GM12878 (cell line): ENCODE results near the gene RNU6-1. TPM values are rescaled to one million over a fixed set of nuclear protein-coding genes. Genes with fewer than 3 reads are reported as not detected.

Experiments
- ATAC-seq: fragments of 200-7000 bp; cut with Tn5 transposase; 3 replicates; pipeline ENCODE4 v1.9.1; 2020; ENCODE audit warnings: mild to moderate bottlenecking, moderate library complexity
- BruUV-seq: library from RNA; stranded (reverse); fragments of 400-500 nt; replicated peaks from 2 replicates; lab custom pipeline; 2021; lab: Mats Ljungman, UMichigan
- CTCF ChIA-PET: fragments of 300-600 bp; sonication (Branson Sonifier 250); formaldehyde crosslinking; extraction: SDS; loops from one replicate; lab custom pipeline; 2021; ENCODE audit warnings: inconsistent platforms; lab: Yijun Ruan, JAX
- POLR2A ChIA-PET: fragments of 350-600 bp; formaldehyde crosslinking; extraction: SDS; loops from one replicate; lab custom pipeline; 2021; ENCODE audit warnings: inconsistent platforms; lab: Charles Lee
- RAD21 ChIA-PET: fragments of 300-600 bp; sonication (Branson Sonifier 250); formaldehyde crosslinking; loops from one replicate; lab custom pipeline; 2023; ENCODE audit warnings: antibody characterized with exemption; ENCODE audit not compliant: unreplicated experiment; lab: Charles Lee
- SMC1A ChIA-PET: fragments of 300-600 bp; sonication (Branson Sonifier 250); formaldehyde crosslinking; loops from one replicate; lab custom pipeline; 2023; ENCODE audit not compliant: unreplicated experiment, uncharacterized antibody; lab: Charles Lee
- DNase-seq: peaks from one replicate; pipeline ENCODE4 v3.0.0-alpha.2; 2011; ENCODE audit warnings: low read depth, low spot score
- FAIRE-seq: peaks from 3 replicates; lab custom pipeline; 2011; peaks lifted over from hg19 to GRCh38; lab: Jason Lieb, UNC
- H2AFZ ChIP-seq: 2 replicates; pipeline ENCODE4 v1.6.0; 2011; ENCODE audit warnings: low read depth, low read length, control low read depth; ENCODE audit not compliant: control insufficient read depth
- H3K27ac ChIP-seq: 2 replicates; pipeline ENCODE4 v1.5.1; 2011; ENCODE audit warnings: control low read depth; ENCODE audit not compliant: control insufficient read depth, insufficient read depth
- H3K27me3 ChIP-seq, 2 experiments: replicated peaks in 1 of 2; 2 replicates each; pipeline versions ENCODE4 v1.6.0 to v1.6.1; 2011; ENCODE audit warnings: low read length in 1 of 2; ENCODE audit not compliant: control insufficient read depth in 2 of 2, insufficient read depth in 2 of 2
- H3K36me3 ChIP-seq, 2 experiments: 2 replicates each; pipeline ENCODE4 v1.5.1; 2011; ENCODE audit warnings: low read length in 1 of 2; ENCODE audit not compliant: control insufficient read depth in 2 of 2, insufficient read depth in 2 of 2
- H3K4me1 ChIP-seq: 2 replicates; pipeline ENCODE4 v1.6.1; 2011; ENCODE audit warnings: mild to moderate bottlenecking, low read length, moderate library complexity, mixed read lengths; ENCODE audit not compliant: control insufficient read depth, insufficient read depth
- H3K4me2 ChIP-seq: 2 replicates; pipeline ENCODE4 v1.6.0; 2011; ENCODE audit warnings: control low read depth; ENCODE audit not compliant: control insufficient read depth, insufficient read depth
- H3K4me3 ChIP-seq: fragments of 200-600 bp; sonication (generic); 2 replicates; pipeline ENCODE4 v1.5.1; 2016
- H3K79me2 ChIP-seq: 2 replicates; pipeline ENCODE4 v1.6.0; 2011; ENCODE audit warnings: low read length; ENCODE audit not compliant: control insufficient read depth, insufficient read depth
- H3K9ac ChIP-seq: 2 replicates; pipeline ENCODE4 v1.8.0; 2011; ENCODE audit warnings: low read length, control low read depth, mixed read lengths; ENCODE audit not compliant: control insufficient read depth, insufficient read depth
- H3K9me3 ChIP-seq: replicated peaks from 3 replicates; pipeline ENCODE4 v1.5.1; 2011; ENCODE audit warnings: mild to moderate bottlenecking, low read length; ENCODE audit not compliant: control insufficient read depth, insufficient read depth
- H4K20me1 ChIP-seq: 2 replicates; pipeline ENCODE4 v1.6.0; 2011; ENCODE audit not compliant: control insufficient read depth, insufficient read depth
- BACH1 ChIP-seq: fragments of 450-650 bp; IDR thresholded peaks from 2 replicates; pipeline ENCODE4 v1.6.1; 2017; ENCODE audit warnings: mild to moderate bottlenecking, borderline replicate concordance
- BHLHE40 ChIP-seq, 2 experiments: fragments of 450-650 bp in 1 of 2; IDR thresholded peaks; 2 replicates each; pipeline ENCODE4 v1.6.1; 2011 to 2017; ENCODE audit warnings: low read depth in 2 of 2, borderline replicate concordance in 1 of 2, improper control_type of control experiment in 1 of 2, low read length in 1 of 2, mild to moderate bottlenecking in 1 of 2
- BMI1 ChIP-seq: fragments of 450-650 bp; IDR thresholded peaks from 2 replicates; pipeline ENCODE4 v1.6.1; 2016; ENCODE audit warnings: mild to moderate bottlenecking, moderate library complexity, borderline replicate concordance
- CUX1 ChIP-seq: IDR thresholded peaks from 2 replicates; pipeline ENCODE4 v1.6.1; 2012; ENCODE audit warnings: improper control_type of control experiment, low read depth, low read length; ENCODE audit not compliant: insufficient replicate concordance
- DPF2 ChIP-seq: fragments of 450-650 bp; IDR thresholded peaks from 2 replicates; pipeline ENCODE4 v1.6.1; 2017; ENCODE audit warnings: mild to moderate bottlenecking
- HCFC1 ChIP-seq: fragments of 150-350 bp; IDR thresholded peaks from 2 replicates; pipeline ENCODE4 v1.6.1; 2014; ENCODE audit warnings: low read length
- IKZF2 ChIP-seq, 2 experiments: fragments of 450-650 bp; IDR thresholded peaks; 2 replicates each; pipeline ENCODE4 v1.6.1; 2017; ENCODE audit warnings: mild to moderate bottlenecking in 2 of 2, moderate library complexity in 2 of 2
- IRF4 ChIP-seq: IDR thresholded peaks from 2 replicates; pipeline ENCODE4 v1.6.1; 2011; ENCODE audit warnings: low read depth, low read length
- MYB ChIP-seq: fragments of 150-350 bp; IDR thresholded peaks from 2 replicates; pipeline ENCODE4 v1.6.1; 2014; ENCODE audit warnings: mild to moderate bottlenecking, low read depth, low read length, borderline replicate concordance
- PBX3 ChIP-seq: IDR thresholded peaks from 2 replicates; pipeline ENCODE4 v1.6.1; 2011; ENCODE audit warnings: mild to moderate bottlenecking, low read depth, low read length, moderate library complexity; ENCODE audit not compliant: insufficient replicate concordance
- RAD51 ChIP-seq: fragments of 450-650 bp; IDR thresholded peaks from 2 replicates; pipeline ENCODE4 v1.6.1; 2016; ENCODE audit warnings: moderate library complexity, mild to moderate bottlenecking, inconsistent platforms
- SP1 ChIP-seq: IDR thresholded peaks from one replicate; pipeline ENCODE4 v1.6.1; 2011; ENCODE audit warnings: low read depth, low read length
- SPI1 ChIP-seq: IDR thresholded peaks from 2 replicates; pipeline ENCODE4 v1.6.1; 2011; ENCODE audit warnings: low read depth, mild to moderate bottlenecking, low read length, moderate library complexity, borderline replicate concordance; ENCODE audit not compliant: insufficient read depth
- SREBF1 ChIP-seq: IDR thresholded peaks from 2 replicates; pipeline ENCODE4 v1.6.1; 2012; ENCODE audit warnings: mild to moderate bottlenecking, low read length
- STAT1 ChIP-seq: fragments of 450-650 bp; conservative IDR thresholded peaks from 2 replicates; pipeline ENCODE4 v1.6.1; 2014; ENCODE audit warnings: antibody characterized with exemption, mild to moderate bottlenecking
- YBX1 ChIP-seq: fragments of 450-650 bp; IDR thresholded peaks from 2 replicates; pipeline ENCODE4 v1.6.1; 2016; ENCODE audit warnings: antibody characterized with exemption
- ZBED1 ChIP-seq: IDR thresholded peaks from 2 replicates; pipeline ENCODE4 v1.6.1; 2016; ENCODE audit warnings: borderline replicate concordance
- WGBS: methylation state at CpG from one replicate; pipeline ENCODE4 v1.1.6; 2016; ENCODE audit warnings: low lambda C conversion rate; ENCODE audit not compliant: insufficient replicate concordance, insufficient coverage; ENCODE audit errors: missing lambda C conversion rate; 5-methylcytosine and 5-hydroxymethylcytosine counted together
- in situ Hi-C: fragments of 300-500 bp; cut with MboI; formaldehyde crosslinking; loops from 9 replicates; pipeline ENCODE4 v1.14.3; 2018; ENCODE audit warnings: mixed read lengths
- intact Hi-C: fragments of 100-400 bp; cut with micrococcal nuclease; formaldehyde crosslinking; loops from one replicate; pipeline ENCODE4 v1.14.2; 2022; ENCODE audit not compliant: unreplicated experiment
- polyA plus RNA-seq, 11 experiments: library from polyadenylated mRNA; depleted of rRNA in 4 of 11; unstranded in 6 of 11; stranded (reverse) in 5 of 11; fragments of >200 nt; fragmentation: Nextera tagmentation in 4 of 11; fragmentation: Illumina TruSeq in 1 of 11; extraction: Ambion mirVana in 4 of 11; extraction: Trizol in 1 of 11; gene quantifications; 1 replicate in 1 of 11; 2 replicates in 10 of 11; pipeline versions ENCODE4 v1.2.1 to v1.2.3, GENCODE V29; 2011 to 2016; ENCODE audit warnings: inconsistent platforms in 2 of 11, missing spikeins in 2 of 11, low read depth in 1 of 11
- total RNA-seq, 4 experiments: library from RNA; depleted of rRNA in 3 of 4; stranded (reverse); fragments of >200 nt in 3 of 4; fragmentation: Illumina TruSeq in 1 of 4; extraction: Trizol in 1 of 4; gene quantifications; 2 replicates each; pipeline versions ENCODE4 v1.2.1 to v1.2.3, GENCODE V29; 2013 to 2021

Gene RNU6-1
- total and polyA plus RNA-seq, 10 of the 15 experiments (the other 5 are each of a cell fraction or from before 2014, with no cell fraction given): not detected

GRCh38 chr15:67850994-67851571 is 11.2 kb upstream of the RNU6-1 start (continued):
- TF ChIP-seq SP1: no peak
- no peak for TF ChIP-seq PBX3
- TF ChIP-seq IKZF2 (IDR thresholded peaks at IDR 0.05): peak; percentile 32 to 36; a peak in 1 of 4 replicates
- no peak for TF ChIP-seq BMI1
- TF ChIP-seq MYB: no peak
- TF ChIP-seq BACH1: no peak
- no peak for TF ChIP-seq ZBED1

- no peak for DNase-seq
- 35% methylated on average over 7 of the region's 7 CpGs for WGBS
- Histone ChIP-seq H3K79me2 (no peaks in the 10 kb centered on the region), H4K20me1 (no peaks in the 10 kb centered on the region), H3K36me3 (no peaks in the 10 kb centered on the region), H3K9me3 (no peaks in the 10 kb centered on the region; the same call in 2 of the 3 replicates), H3K27me3 (no peaks in the 10 kb centered on the region), H3K4me2 (no peak overlapping the region), H3K4me1 (peaks cover 30% of the 10 kb centered on the region), H3K27ac (no peak overlapping the region), H2AFZ (peak overlapping the region; percentile 46), H3K4me3 (no peak overlapping the region), H3K9ac (no peak overlapping the region)
- ChIA-PET RAD21 (interaction anchor here (1.0 kb wide), 1 partner anchor 67 kb away, joined by 5 read pairs; no protein-coding TSS in a partner anchor), CTCF (interaction anchor here (1.2 to 2.3 kb wide), 2 partner anchors 10 to 13 kb away, joined by 4 to 10 read pairs; no protein-coding TSS in a partner anchor), SMC1A (interaction anchor here (1.3 to 1.5 kb wide), 2 partner anchors 10 to 66 kb away, joined by 3 to 7 read pairs; no protein-coding TSS in a partner anchor), POLR2A (interaction anchor here (0.5 kb wide), 1 partner anchor 17 kb away, joined by 3 read pairs; no protein-coding TSS in a partner anchor)
- BruUV-seq: no TSS peak
- FAIRE-seq: no peak
- in situ Hi-C loops (no loop called here), intact Hi-C loops (no loop called here)
- ATAC-seq: no peak
- no peak for TF ChIP-seq DPF2
- no peak for TF ChIP-seq IRF4
- no peak for TF ChIP-seq YBX1
- TF ChIP-seq RAD51: no peak
- TF ChIP-seq HCFC1: no peak
- no peak for TF ChIP-seq SPI1
- no peak for TF ChIP-seq CUX1
- TF ChIP-seq STAT1: no peak
- no peak for TF ChIP-seq SREBF1
- no peak for TF ChIP-seq BHLHE40 (IDR thresholded peaks at IDR 0.05; ENCODE audit: borderline replicate concordance in 1 of 2, low read depth in 2 of 2, low read length in 1 of 2)
These were observed 10.5 kb upstream of the RNU6-1 start for GRCh38 chr15:67850336-67850735.
